HUES64 (cell line): Measurements from ENCODE around the gene SLC22A3. TPM values are rescaled to one million over a fixed set of nuclear protein-coding genes. Genes with fewer than 3 reads are reported as not detected.
"Not testable (repeated sequence)": the region's sequence is repeated elsewhere in the genome, so short reads cannot be mapped to it uniquely, and the experiment has no call there.

Experiments
- H3K27ac ChIP-seq: 2 replicates; pipeline ENCODE4 v1.7.0; 2013; ENCODE audit warnings: low read depth, low read length, inconsistent platforms
- H3K27me3 ChIP-seq: 2 replicates; pipeline ENCODE4 v1.6.1; 2013; ENCODE audit warnings: mild to moderate bottlenecking, low read length; ENCODE audit not compliant: insufficient read depth
- H3K36me3 ChIP-seq: 2 replicates; pipeline ENCODE4 v1.6.1; 2013; ENCODE audit warnings: mild to moderate bottlenecking, low read length; ENCODE audit not compliant: insufficient read depth
- H3K4me1 ChIP-seq: 2 replicates; pipeline ENCODE4 v1.6.1; 2013; ENCODE audit warnings: mild to moderate bottlenecking, low read length, moderate library complexity; ENCODE audit not compliant: insufficient read depth
- H3K4me3 ChIP-seq: 2 replicates; pipeline ENCODE4 v1.5.1; 2013; ENCODE audit warnings: mild to moderate bottlenecking, low read length, moderate library complexity
- H3K9ac ChIP-seq: 2 replicates; pipeline ENCODE4 v1.6.1; 2013; ENCODE audit warnings: mild to moderate bottlenecking, low read depth, low read length
- H3K9me3 ChIP-seq: 2 replicates; pipeline ENCODE4 v1.6.1; 2013; ENCODE audit warnings: low read depth, low read length; ENCODE audit not compliant: insufficient read depth
- WGBS: fragments of 150-250, 120-280 bp; methylation state at CpG from one replicate; pipeline ENCODE4 v1.1.7; 2013; ENCODE audit warnings: missing lambda C conversion rate; 5-methylcytosine and 5-hydroxymethylcytosine counted together
- polyA plus RNA-seq, 2 experiments: library from polyadenylated mRNA; stranded (reverse); fragments of 50-300 nt; gene quantifications; one replicate each; pipeline ENCODE4 v1.2.3, GENCODE V29; 2013

The SLC22A3 gene, protein sequence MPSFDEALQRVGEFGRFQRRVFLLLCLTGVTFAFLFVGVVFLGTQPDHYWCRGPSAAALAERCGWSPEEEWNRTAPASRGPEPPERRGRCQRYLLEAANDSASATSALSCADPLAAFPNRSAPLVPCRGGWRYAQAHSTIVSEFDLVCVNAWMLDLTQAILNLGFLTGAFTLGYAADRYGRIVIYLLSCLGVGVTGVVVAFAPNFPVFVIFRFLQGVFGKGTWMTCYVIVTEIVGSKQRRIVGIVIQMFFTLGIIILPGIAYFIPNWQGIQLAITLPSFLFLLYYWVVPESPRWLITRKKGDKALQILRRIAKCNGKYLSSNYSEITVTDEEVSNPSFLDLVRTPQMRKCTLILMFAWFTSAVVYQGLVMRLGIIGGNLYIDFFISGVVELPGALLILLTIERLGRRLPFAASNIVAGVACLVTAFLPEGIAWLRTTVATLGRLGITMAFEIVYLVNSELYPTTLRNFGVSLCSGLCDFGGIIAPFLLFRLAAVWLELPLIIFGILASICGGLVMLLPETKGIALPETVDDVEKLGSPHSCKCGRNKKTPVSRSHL
- polyA plus RNA-seq (2013, experiment 1 of 2) = 4.2 TPM
- polyA plus RNA-seq (2013, experiment 2 of 2) = 3.0 TPM

DNA sequence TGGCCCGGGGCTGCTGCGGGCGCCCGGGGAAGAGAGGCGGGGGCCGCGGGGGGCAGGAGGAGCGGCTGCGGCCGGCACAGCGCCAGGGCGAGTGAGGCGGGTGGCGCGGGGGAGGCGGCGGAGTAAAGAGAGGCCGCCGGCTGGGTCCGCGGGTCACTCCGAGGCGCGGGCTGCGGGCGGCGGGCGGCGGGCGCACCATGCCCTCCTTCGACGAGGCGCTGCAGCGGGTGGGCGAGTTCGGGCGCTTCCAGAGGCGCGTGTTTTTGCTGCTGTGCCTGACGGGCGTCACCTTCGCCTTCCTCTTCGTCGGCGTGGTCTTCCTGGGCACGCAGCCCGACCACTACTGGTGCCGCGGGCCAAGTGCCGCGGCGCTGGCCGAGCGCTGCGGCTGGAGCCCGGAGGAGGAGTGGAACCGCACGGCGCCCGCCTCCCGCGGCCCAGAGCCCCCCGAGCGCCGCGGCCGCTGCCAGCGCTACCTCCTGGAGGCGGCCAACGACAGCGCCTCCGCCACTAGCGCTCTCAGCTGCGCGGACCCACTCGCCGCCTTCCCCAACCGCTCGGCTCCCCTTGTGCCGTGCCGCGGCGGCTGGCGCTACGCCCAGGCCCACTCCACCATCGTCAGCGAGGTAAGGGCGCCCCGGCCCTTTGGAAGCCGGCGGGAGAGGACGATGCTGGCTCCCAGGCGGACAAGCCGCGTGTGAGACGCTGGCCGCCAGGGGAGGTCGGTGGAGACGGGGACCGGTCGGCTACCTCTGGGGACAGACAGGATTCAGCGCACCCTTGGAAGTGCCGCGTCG is at the start of gene SLC22A3:
SLC22A3 (plus strand) TSS at position 156 of the 797 bp plus-strand sequence; CDS start at position 198, 42 bp downstream.
- Histone ChIP-seq H3K27me3 (peaks cover 53% of the 10 kb centered on the region), H3K36me3 (no peaks in the 10 kb centered on the region), H3K4me1 (peaks cover 3% of the 10 kb centered on the region; the same call in 1 of the 2 replicates), H3K27ac (no peak within 1 kb of the TSS), H3K9ac (peak within 1 kb of the TSS; percentile 53), H3K4me3 (peak within 1 kb of the TSS; percentile 57), H3K9me3 (no peaks in the 10 kb centered on the region)
- under 1% methylated on average over 105 of the region's 105 CpGs for WGBS

DNA sequence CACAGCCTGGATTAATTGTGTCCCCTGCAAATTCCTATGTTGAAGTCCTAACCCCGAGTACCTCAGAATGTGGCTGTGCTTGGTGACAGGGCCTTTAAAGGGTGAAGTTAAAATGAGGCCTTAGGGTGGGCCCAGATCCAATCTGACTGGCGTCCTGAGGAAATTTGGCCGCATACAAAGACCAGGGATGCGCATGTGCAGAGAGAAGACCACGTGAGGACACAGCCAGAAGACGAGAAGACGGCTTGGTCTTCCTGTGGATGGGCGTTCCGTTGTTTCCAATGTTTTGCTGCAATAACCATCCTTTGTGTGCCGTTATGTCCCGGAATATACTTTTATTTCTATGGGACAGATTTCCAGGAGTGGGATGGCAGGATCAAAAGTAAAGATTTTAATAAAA is 48.6 kb upstream of the SLC22A3 start:
- Histone ChIP-seq H3K27ac (no peak overlapping the region), H3K4me1 (peaks cover 4% of the 10 kb centered on the region), H3K9me3 (no peaks in the 10 kb centered on the region), H3K36me3 (no peaks in the 10 kb centered on the region), H3K27me3 (no peaks in the 10 kb centered on the region), H3K9ac (no peak overlapping the region), H3K4me3 (no peak overlapping the region)
- 95% methylated on average over 11 of the region's 11 CpGs for WGBS

DNA sequence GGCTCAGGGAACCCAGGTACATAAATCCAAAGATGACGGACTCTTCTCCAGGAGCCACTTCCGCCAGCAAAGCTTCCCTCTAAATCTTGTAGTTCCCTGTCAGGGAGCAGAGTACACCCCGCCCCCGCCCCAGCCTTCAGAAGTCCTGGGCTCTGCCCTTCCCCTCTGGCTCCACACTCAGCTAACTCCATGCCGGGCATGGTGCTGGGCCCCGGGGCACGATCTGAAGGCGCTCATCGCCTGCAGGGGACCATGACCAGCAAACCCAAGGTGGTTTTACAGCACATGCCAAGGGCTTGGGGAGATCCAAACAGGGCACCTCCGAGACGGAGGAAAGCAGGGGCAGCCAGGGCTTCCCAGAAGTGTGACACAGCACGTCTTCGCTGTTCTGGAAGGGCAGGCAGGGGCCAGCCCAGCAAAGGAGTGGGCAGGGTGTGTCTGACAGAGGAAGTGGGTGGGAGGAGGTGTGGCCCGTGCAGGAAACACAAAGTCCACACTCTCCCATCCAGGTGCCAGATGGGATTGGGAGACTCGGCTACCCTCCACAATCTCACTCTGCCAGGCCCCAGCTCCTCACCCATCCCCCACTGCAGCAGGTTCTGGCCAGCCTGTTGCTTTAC is 48.0 kb upstream of the SLC22A3 start:
- no peaks in the 10 kb centered on the region for H3K9me3 ChIP-seq
- 78% methylated on average over 15 of the region's 15 CpGs for WGBS
- no peak overlapping the region for H3K27ac ChIP-seq
- no peak overlapping the region for H3K4me3 ChIP-seq
- no peaks in the 10 kb centered on the region for H3K36me3 ChIP-seq
- no peaks in the 10 kb centered on the region for H3K27me3 ChIP-seq
- H3K9ac ChIP-seq = no peak overlapping the region
- peaks cover 4% of the 10 kb centered on the region for H3K4me1 ChIP-seq

DNA sequence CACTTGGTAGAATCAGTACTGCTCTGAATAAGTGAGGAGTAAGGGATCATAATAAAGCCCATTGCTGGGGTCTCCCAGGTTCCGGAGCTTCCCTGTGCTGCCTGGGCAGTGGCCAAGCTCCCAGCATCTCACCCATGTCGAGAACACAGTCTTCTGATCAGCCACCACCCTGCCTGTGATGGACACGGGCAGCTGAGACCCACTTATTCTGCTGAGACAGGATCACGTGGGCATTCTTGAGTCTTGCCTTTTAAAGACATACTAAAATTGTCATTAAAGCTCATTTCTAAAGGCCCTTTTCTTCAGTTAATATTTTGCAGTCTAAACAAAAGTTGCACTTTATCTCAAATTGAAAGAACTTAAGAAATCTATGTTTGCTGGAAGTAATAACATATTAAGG is 46.8 kb upstream of the SLC22A3 start:
- WGBS = 94% methylated on average over 4 of the region's 4 CpGs
- no peaks in the 10 kb centered on the region for H3K36me3 ChIP-seq
- peaks cover 4% of the 10 kb centered on the region for H3K4me1 ChIP-seq
- no peak overlapping the region for H3K27ac ChIP-seq
- no peaks in the 10 kb centered on the region for H3K9me3 ChIP-seq
- H3K27me3 ChIP-seq = no peaks in the 10 kb centered on the region
- no peak overlapping the region for H3K4me3 ChIP-seq
- no peak overlapping the region for H3K9ac ChIP-seq

DNA sequence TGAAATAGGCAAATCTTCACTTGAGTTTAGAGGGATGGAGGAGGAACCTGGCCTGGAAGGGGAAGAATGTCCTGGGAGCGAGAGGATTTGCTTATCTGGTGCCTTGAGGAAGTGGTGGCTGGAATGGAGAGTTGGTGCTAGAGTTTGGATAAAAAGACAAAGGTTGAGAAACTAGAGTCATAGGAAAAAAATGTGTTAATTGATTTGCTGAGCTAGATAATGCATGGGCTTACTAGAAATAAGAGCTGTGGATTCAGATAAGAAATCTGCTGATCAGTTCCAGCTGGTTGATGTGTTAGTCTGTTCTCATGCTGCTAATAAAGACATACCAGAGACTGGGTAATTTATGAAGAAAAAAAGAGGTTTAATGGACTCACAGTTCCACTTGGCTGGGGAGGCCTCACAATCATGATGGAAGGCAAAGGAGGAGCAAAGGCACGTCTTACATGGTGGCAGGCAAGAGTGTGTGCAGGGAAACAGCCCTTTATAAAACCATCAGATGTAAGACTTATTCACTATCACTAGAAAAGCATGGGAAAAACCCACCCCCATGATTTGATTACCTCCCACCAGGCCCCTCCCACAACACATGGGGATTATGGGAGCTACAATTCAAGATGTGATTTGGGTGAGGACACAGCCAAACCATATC is 45.6 kb upstream of the SLC22A3 start:
- H3K27ac ChIP-seq, H3K4me1 ChIP-seq, H3K9ac ChIP-seq, H3K9me3 ChIP-seq, H3K27me3 ChIP-seq, H3K4me3 ChIP-seq, H3K36me3 ChIP-seq: not testable (repeated sequence)
- 91% methylated on average over 2 of the region's 2 CpGs for WGBS

DNA sequence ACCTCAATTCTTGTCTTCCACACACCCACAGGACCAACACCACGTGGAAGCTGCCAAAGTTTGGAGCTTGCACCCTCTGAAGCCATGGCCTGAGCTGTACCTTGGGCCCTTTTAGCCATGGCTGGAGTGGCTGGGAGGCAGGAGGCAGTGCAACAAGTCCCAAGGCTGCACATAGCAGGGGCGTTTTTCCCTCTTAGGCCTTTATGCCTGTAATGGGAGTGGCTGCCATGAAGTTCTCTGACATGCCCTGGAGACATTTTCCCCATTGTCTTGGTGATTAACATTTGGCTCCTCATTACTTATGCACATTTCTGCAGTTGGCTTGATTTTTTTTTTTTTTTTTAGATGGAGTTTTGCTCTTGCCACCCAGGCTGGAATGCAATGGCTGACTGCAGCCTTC is 44.4 kb upstream of the SLC22A3 start:
- Histone ChIP-seq H3K27ac (no peak overlapping the region), H3K9me3 (peaks cover under 1% of the 10 kb centered on the region; the same call in 1 of the 2 replicates), H3K27me3 (no peaks in the 10 kb centered on the region), H3K4me1 (peaks cover 4% of the 10 kb centered on the region), H3K36me3 (no peaks in the 10 kb centered on the region), H3K4me3 (no peak overlapping the region), H3K9ac (no peak overlapping the region)
- 79% methylated on average over 2 of the region's 2 CpGs for WGBS

DNA sequence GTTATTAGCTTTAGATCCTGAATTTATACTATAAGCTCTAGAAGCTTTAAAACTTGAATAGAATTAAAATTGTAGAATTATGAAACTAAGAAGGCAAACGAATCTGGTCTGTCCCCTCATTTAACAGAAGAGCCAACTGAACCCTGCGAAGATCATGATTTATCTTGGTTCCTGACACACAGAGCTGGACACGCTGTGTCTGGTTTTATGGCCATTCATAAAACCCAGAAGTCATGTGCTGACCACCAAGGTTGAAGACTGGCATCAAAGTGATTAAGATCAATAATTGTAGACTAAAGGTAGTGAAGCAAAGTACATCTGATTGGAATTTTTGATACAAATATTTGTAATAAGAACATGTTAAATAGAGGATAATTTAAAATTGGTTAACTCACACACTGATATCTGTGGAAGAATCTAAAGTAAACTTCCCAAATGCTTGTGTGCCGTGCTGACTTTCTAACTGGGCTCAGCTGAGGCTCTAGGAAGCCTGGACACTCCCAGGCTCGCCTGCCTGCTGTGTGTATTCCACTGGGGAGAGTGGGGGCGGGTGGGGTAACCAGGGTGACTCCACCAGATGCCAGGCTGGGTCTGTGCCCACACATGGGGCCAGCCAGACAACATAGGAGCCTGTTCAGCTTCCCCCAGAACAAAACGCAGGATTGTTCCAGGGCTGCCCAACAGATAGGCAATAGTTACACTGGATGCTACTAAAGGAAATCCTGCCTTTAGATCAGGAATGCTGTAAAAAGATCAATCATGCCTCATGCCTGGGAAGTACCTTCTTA is 42.1 kb upstream of the SLC22A3 start:
- Histone ChIP-seq H3K9ac (no peak overlapping the region), H3K27me3 (no peaks in the 10 kb centered on the region), H3K27ac (no peak overlapping the region), H3K4me3 (no peak overlapping the region), H3K4me1 (no peaks in the 10 kb centered on the region), H3K36me3 (no peaks in the 10 kb centered on the region), H3K9me3 (peaks cover 17% of the 10 kb centered on the region; the same call in 1 of the 2 replicates)
- 86% methylated on average over 7 of the region's 7 CpGs for WGBS

DNA sequence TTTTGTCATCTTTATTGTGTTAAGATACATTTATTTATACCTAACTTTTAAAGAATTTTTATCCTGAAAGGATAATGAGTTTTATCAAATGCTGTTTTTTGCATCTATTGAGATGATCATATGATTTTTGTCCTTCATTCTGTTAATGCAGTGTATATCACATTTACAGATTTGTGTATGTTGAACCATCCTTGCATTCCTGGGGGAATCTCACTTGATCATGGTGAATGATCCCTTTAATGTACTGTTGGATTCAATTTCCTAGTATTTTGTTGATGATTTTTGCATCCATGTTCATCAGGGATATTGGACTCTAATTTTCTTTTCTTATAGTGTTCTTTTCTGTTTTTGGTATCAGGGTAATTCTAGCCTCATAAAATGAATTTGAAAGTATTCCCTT is 38.5 kb upstream of the SLC22A3 start:
- Histone ChIP-seq H3K4me3 (no peak overlapping the region), H3K36me3 (no peaks in the 10 kb centered on the region), H3K9me3 (peaks cover 39% of the 10 kb centered on the region), H3K27me3 (no peaks in the 10 kb centered on the region), H3K27ac (no peak overlapping the region), H3K9ac (no peak overlapping the region), H3K4me1 (no peaks in the 10 kb centered on the region)

DNA sequence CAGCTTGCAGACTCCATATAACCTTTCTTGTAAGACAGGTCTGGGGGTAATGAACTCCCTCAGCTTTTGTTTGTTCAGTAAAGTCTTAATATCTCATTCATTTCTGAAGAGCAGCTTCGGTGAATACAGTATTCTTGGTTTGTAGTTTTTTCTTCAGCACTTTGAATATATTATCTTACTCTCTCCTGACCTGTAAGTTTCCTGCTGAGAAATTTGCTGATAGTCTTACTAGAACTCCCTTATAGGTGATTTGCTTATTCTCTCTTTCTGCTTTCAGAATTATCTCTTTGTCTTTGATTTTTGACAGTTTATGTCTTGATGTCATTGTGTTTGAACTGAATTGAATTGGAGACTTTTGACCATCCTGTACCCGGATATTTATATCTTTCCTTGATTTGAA is 35.3 kb upstream of the SLC22A3 start:
- H3K9me3 ChIP-seq = peaks cover 39% of the 10 kb centered on the region

DNA sequence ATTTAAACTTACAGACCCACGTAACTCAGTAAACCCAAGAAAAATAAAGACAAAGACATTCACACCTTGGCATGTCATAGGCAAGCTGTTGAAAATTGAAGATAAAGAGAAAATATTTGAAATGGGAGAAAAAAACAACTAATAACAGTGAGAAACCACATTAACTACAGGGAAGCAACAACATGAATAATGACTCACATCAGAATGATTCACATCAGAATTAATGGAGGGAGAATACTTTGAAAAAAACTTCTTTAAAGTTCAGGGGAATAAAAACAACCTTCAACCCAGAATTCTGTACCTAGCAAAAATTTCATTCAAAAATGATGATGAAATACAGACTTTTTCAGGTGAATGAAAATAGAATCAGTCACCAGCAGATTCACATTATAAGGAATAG is 32.9 kb upstream of the SLC22A3 start:
- no CpG with 5 or more reads among the region's 1 CpG for WGBS
- Histone ChIP-seq H3K27me3 (no peaks in the 10 kb centered on the region), H3K27ac (no peak overlapping the region), H3K36me3 (no peaks in the 10 kb centered on the region), H3K4me1 (no peaks in the 10 kb centered on the region), H3K9me3 (peaks cover 24% of the 10 kb centered on the region), H3K9ac (no peak overlapping the region), H3K4me3 (no peak overlapping the region)

More for the DNA sequence above, 35.3 kb upstream of the SLC22A3 start:
- Histone ChIP-seq H3K4me1 (no peaks in the 10 kb centered on the region), H3K36me3 (no peaks in the 10 kb centered on the region), H3K9ac (no peak overlapping the region), H3K4me3 (no peak overlapping the region), H3K27me3 (no peaks in the 10 kb centered on the region), H3K27ac (no peak overlapping the region)
- 100% methylated on average over 1 of the region's 2 CpGs for WGBS
